ENCODE data around the gene SREBF2. TPM values are rescaled to one million over a fixed set of nuclear protein-coding genes. Genes with fewer than 3 reads are reported as not detected.
A peak's percentile ranks its signal among the peaks of the same experiment; 100 is the strongest.

Gene SREBF2
- total and polyA plus RNA-seq, 2 of the 8 experiments (the other 6 are each of a cell fraction or from before 2014, with no cell fraction given): 125 to 144 TPM

DNA sequence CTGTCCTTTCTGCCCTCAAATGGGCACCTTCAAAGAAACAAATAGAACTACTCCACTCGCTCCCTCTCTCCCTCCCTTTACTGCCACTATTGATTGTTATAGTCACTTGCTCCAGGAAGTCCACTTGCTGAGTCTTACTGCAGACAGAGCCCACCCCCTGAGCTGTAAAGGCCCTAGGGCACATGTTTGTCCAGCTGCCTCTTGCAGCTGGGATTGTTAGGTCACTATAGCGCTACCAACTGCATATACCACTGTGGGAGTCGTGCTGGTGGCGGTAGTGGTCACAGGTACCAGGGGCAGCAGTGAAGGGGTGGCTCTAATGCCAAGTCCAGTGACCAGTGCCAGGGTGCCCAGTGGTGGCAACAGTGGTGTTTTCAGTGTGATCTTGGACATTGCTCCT is 4.4 kb upstream of the SREBF2 start:
- Histone ChIP-seq H2BK120ac (replicated peaks; ENCODE audit: low read depth, low read length) (no peak overlapping the region), H3K14ac (ENCODE audit: insufficient read length) (no peak overlapping the region), H3K4me2 (ENCODE audit: insufficient read depth in 1 of 2, low read depth in 2 of 2, low read length in 2 of 2) (no peak overlapping the region), H3K23ac (ENCODE audit: insufficient read length) (no peak overlapping the region), H3K9me3 (ENCODE audit: insufficient read depth in 2 of 2, low read depth in 1 of 2, low read length in 1 of 2) (no peaks in the 10 kb centered on the region), H3K56ac (replicated peaks; ENCODE audit: insufficient read length, low read depth, low read length) (no peak overlapping the region), H2AFZ (ENCODE audit: low read length) (no peak overlapping the region), H2BK20ac (ENCODE audit: low read length) (no peak overlapping the region), H3K4me3 (ENCODE audit: extremely low read depth in 1 of 4, insufficient read depth in 2 of 4, low read depth in 3 of 4, low read length in 4 of 4) (no peak overlapping the region), H2BK15ac (ENCODE audit: low read length) (no peak overlapping the region), H3K4ac (replicated peaks; ENCODE audit: insufficient read length, low read depth, low read length) (no peak overlapping the region), H4K5ac (ENCODE audit: insufficient read length, low read depth, low read length) (no peak overlapping the region), H3K27ac (ENCODE audit: low read depth, low read length) (no peak overlapping the region), H2AK5ac (ENCODE audit: low read depth, low read length) (peak overlapping the region; percentile 32; the same call in 1 of the 2 replicates), H3K36me3 (ENCODE audit: control insufficient read depth in 2 of 4, insufficient read depth in 4 of 4, low read length in 3 of 4) (peaks cover 0 to 4% (median 0%) of the 10 kb centered on the region in 4 experiments; a peak in 1 of 8 replicates), H3K79me1 (ENCODE audit: low read depth, low read length) (peaks cover 5% of the 10 kb centered on the region; the same call in 1 of the 2 replicates), H3K9ac (replicated peaks in 1 of 4; ENCODE audit: extremely low read depth in 1 of 4, low read depth in 3 of 4, low read length in 3 of 4) (no peak overlapping the region; a peak in 1 of 7 replicates), H3K18ac (ENCODE audit: extremely low read depth, low read length) (no peak overlapping the region), H3K23me2 (ENCODE audit: low read depth, low read length) (no peaks in the 10 kb centered on the region), H2BK12ac (ENCODE audit: low read depth, low read length) (no peak overlapping the region), H3K4me1 (replicated peaks in 1 of 4; ENCODE audit: control insufficient read depth in 3 of 4, insufficient read depth in 4 of 4, low read length in 3 of 4) (peaks cover 3 to 11% (median 6%) of the 10 kb centered on the region in 4 experiments), H4K8ac (ENCODE audit: extremely low read depth, insufficient read depth, low read length) (no peak overlapping the region), H2BK5ac (ENCODE audit: low read depth, low read length) (no peak overlapping the region), H3K79me2 (ENCODE audit: control insufficient read depth in 1 of 2, insufficient read depth in 2 of 2, low read length in 2 of 2) (peaks cover 0 to 2% of the 10 kb centered on the region in 2 experiments; a peak in 1 of 4 replicates), H3K27me3 (replicated peaks in 1 of 4; ENCODE audit: control insufficient read depth in 3 of 4, extremely low read depth in 1 of 4, insufficient read depth in 3 of 4, low read length in 3 of 4) (no peaks in the 10 kb centered on the region; a peak in 1 of 7 replicates), H4K91ac (replicated peaks; ENCODE audit: insufficient read length, low read length) (no peak overlapping the region), H4K20me1 (replicated peaks in 1 of 2; ENCODE audit: control insufficient read depth in 1 of 2, insufficient read depth in 2 of 2, low read length in 2 of 2) (peaks cover 0 to 1% of the 10 kb centered on the region in 2 experiments)
- TF ChIP-seq RBBP5 (IDR thresholded peaks at IDR 0.05; ENCODE audit: borderline replicate concordance, low read depth, low read length) (no peak), MAX (IDR thresholded peaks at IDR 0.05) (no peak), TCF12 (IDR thresholded peaks at IDR 0.05; ENCODE audit: low read depth, low read length) (no peak), BACH1 (IDR thresholded peaks at IDR 0.05; ENCODE audit: low read length) (no peak)
- CTCF ChIA-PET (ENCODE audit: partially characterized antibody): interaction anchor here (1.0 to 1.7 kb wide), 6 partner anchors 17 to 131 kb away, joined by 3 to 5 read pairs (median 4); partner anchors contain the start of gene CCDC134
- no peak for DNase-seq (ENCODE audit: low read depth in 1 of 2, low spot score in 2 of 2)
- WGBS, 2 experiments (ENCODE audit: extremely low coverage in 1 of 2, insufficient coverage in 1 of 2, insufficient read length in 1 of 2, insufficient replicate concordance in 2 of 2, low coverage in 1 of 2, low lambda C conversion rate in 2 of 2, missing lambda C conversion rate in 1 of 2): 93% methylated on average over 4 of the region's 4 CpGs; no CpG with 5 or more reads in 1 of the 2 experiments
- POLR2A ChIA-PET (ENCODE audit: partially characterized antibody): interaction anchor here (0.6 to 8.5 kb wide), 5 partner anchors 14 to 113 kb away, joined by 3 to 85 read pairs (median 3); partner anchors contain the start of gene CCDC134
- no peak for FAIRE-seq

All from H1 (cell line).